Measurements from ENCODE around the gene MBD2.

- no peak for TF ChIP-seq CTCF (optimal IDR thresholded peaks at IDR 0.05 in 1 of 3, IDR thresholded peaks at IDR 0.05 in 1 of 3, conservative IDR thresholded peaks at IDR 0.05 in 1 of 3; ENCODE audit: extremely low read depth in 1 of 3, insufficient read depth in 2 of 3, low read length in 3 of 3)
- TF ChIP-seq EZH2 (IDR thresholded peaks at IDR 0.05; ENCODE audit: low read length) = no peak
Observed at GRCh38 chr18:54239601-54240000, 15.1 kb upstream of the MBD2 start.

Measured in keratinocyte (primary cell).